Measurements from ENCODE around the gene RAP1GAP2.

Gene RAP1GAP2

DNA sequence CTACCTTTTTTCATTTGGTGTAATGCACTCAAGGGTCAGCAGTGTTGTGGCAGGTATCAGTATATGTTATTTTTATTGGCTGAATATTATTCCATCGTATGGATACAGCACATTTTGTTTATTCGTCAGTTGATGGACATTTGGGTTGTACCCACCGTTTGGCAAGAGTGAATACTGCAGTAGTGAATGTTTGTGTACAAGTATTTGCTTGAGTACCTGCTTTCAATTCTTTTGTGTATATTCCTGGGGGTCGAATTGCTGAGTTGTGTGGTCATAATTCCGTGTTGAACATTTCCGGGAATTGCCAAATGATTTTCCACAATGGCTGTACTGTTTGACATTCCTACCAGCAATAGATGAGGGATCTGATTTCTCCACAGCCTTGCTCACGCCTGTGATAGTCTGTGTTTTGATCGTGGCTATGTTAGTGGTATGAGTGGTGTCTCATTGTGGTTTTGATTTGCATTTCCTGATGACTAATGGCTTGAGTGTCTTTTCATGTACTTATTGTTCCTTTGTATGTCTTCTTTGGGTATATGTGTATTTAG, 158.7 kb downstream of the RAP1GAP2 start:
- TF ChIP-seq, protein P1, sequence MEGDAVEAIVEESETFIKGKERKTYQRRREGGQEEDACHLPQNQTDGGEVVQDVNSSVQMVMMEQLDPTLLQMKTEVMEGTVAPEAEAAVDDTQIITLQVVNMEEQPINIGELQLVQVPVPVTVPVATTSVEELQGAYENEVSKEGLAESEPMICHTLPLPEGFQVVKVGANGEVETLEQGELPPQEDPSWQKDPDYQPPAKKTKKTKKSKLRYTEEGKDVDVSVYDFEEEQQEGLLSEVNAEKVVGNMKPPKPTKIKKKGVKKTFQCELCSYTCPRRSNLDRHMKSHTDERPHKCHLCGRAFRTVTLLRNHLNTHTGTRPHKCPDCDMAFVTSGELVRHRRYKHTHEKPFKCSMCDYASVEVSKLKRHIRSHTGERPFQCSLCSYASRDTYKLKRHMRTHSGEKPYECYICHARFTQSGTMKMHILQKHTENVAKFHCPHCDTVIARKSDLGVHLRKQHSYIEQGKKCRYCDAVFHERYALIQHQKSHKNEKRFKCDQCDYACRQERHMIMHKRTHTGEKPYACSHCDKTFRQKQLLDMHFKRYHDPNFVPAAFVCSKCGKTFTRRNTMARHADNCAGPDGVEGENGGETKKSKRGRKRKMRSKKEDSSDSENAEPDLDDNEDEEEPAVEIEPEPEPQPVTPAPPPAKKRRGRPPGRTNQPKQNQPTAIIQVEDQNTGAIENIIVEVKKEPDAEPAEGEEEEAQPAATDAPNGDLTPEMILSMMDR (IDR thresholded peaks at IDR 0.05; ENCODE audit: low read depth, low read length): no peak
- Histone ChIP-seq H3K4me3 (ENCODE audit: low read depth, low read length) (no peak overlapping the region), H3K27ac (peak overlapping the region; percentile 67), H3K9me3 (ENCODE audit: severe bottlenecking) (no peaks in the 10 kb centered on the region), H3K36me3 (peaks cover 7% of the 10 kb centered on the region), H3K27me3 (ENCODE audit: insufficient read depth, low read depth, severe bottlenecking) (no peaks in the 10 kb centered on the region)
- no peak for DNase-seq

DNA sequence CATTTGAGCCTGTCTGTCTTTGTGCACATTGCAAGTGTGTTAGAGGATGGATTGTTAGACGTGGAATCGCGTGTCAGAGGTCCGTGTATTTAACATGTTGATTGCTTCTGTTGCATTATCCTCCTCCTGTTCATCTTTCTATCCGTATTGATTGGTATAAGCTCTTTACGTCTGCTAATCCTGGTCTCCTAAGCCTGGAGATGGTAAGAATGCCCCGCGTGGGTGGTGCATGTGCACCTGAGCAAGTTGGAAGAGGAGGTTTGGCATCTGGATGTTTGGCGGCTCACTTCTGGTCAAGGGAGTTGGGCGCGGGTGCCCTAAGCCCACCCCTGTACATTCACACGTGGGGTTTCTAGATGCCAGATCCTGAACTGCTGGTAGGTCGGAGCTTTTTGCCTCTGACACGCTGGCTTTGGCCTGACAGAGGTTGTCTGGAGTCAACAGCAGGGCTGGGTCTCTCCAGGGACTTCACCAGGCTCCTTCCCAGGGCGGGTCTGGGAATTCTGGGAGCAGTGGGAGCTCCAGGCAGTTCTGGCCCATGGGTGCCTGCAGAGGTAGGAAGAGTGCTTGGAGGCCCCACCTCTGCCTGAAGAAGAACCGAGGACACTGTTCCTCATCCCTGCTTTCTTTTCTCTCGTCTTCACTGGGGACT, 159.8 kb downstream of the RAP1GAP2 start:
- Histone ChIP-seq H3K27ac (peak overlapping the region; percentile 67), H3K4me3 (ENCODE audit: low read depth, low read length) (peak overlapping the region; percentile 8; the same call in 1 of the 2 replicates), H3K36me3 (peaks cover 10% of the 10 kb centered on the region), H3K9me3 (ENCODE audit: severe bottlenecking) (no peaks in the 10 kb centered on the region), H3K27me3 (ENCODE audit: insufficient read depth, low read depth, severe bottlenecking) (no peaks in the 10 kb centered on the region)
- peak; percentile 85 for DNase-seq
- TF ChIP-seq, protein P1 (IDR thresholded peaks at IDR 0.05; ENCODE audit: low read depth, low read length): no peak

DNA sequence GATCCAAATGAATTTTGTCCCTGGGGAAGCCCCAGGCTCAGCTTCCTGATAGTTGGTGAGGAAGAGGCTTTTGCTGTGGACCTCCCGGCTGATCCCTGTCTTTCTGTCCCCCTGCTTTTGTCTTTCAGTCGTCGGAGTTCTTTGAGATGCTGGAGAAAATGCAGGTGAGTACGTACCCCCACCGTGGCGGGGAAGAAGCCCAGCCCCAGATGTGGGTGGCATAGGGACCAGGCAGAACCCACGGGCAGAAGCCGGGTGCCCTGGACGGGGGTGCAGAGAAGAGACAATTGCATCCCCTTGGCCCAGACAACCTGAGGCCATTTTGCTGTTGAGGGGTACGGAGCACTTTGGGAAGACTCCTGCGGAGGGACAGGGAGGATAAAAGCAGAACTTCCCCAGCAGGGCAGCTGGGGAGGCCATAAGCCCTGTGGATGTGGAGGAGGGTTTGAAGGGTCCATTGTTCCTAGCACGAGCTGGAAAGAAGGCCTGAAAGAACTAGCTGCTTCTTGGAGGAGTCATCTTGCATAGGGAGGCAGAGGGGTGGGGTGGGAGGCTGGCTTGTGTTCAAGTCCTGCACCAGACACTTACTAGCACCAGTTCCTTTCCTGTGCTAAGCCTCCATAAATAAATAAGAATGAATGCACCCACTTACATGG, 161.5 kb downstream of the RAP1GAP2 start:
- no peak for DNase-seq
- TF ChIP-seq, protein P1 (IDR thresholded peaks at IDR 0.05; ENCODE audit: low read depth, low read length): no peak
- no peak overlapping the region for H3K27ac ChIP-seq

DNA sequence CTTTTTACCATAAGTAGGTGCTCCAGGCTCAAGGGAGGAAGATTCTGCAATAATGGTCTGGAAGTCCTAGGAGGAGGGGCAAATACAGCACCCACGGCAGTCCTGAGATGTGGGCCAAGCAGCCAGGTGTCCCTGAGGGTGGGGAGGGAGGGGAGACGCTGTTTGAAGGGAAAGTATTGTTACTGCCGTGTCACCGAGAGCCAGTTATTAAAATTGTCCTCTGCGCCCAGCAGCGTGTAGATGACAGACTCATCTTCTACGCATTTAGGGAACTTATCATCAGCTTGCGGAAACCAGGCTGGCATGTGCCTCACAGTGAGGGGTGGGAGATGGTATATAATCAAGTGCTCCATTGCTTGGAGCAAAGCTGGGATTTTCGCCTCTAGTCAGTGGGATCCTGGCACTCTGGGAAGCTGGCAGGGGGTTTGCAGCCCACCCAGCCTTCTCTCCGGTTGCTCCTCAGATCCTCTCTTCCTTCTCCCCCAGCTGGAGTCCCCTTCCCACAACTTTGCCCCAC, 162.5 kb downstream of the RAP1GAP2 start:
- peaks cover 6% of the 10 kb centered on the region for H3K36me3 ChIP-seq
- no peak overlapping the region for H3K4me3 ChIP-seq (ENCODE audit: low read depth, low read length)
- DNase-seq: no peak
- TF ChIP-seq, protein P1 (IDR thresholded peaks at IDR 0.05; ENCODE audit: low read depth, low read length): no peak
- no peaks in the 10 kb centered on the region for H3K9me3 ChIP-seq (ENCODE audit: severe bottlenecking)
- no peaks in the 10 kb centered on the region for H3K27me3 ChIP-seq (ENCODE audit: insufficient read depth, low read depth, severe bottlenecking)
- peak overlapping the region; percentile 27 for H3K27ac ChIP-seq

More for the DNA sequence above, 161.5 kb downstream of the RAP1GAP2 start:
- H3K36me3 ChIP-seq: peaks cover 6% of the 10 kb centered on the region
- no peaks in the 10 kb centered on the region for H3K9me3 ChIP-seq (ENCODE audit: severe bottlenecking)
- H3K4me3 ChIP-seq (ENCODE audit: low read depth, low read length): no peak overlapping the region
- H3K27me3 ChIP-seq (ENCODE audit: insufficient read depth, low read depth, severe bottlenecking): no peaks in the 10 kb centered on the region

DNA sequence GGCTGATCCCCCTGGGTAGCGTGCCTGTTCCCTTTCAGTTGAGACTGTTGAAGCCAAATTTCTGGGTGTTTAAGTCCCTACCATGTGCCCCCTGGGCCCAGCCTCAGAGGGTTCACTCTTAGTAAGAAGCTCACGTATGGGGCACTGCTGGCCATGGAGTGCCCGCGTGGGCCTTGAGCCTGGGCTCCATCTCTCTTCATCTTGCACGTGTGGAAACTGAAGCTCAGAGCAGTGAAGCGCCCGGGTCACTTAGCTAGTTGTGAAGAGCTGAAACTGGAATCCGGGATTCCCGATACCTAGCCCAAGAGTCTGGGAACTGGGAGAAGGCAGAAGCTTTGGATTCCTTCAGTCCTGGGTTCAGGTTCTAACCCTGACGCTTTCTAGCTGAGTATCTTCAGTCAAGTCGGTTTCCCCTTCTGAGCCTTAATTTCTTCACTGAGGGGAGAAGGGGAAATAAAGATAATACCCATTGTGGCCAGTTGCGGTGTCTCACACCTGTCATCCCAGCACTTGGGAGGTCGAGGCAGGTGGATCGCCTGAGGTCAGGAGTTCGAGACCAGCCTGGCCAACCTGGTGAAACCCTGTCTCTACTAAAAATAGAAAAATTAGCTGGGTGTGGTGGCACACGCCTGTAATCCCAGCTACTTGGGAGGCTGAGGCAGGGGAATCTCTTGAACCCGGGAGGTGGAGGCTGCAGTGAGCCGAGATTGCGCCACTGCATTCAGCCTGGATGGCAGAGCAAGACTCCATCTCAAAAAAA, 163.3 kb downstream of the RAP1GAP2 start:
- TF ChIP-seq, protein P1 (IDR thresholded peaks at IDR 0.05; ENCODE audit: low read depth, low read length): no peak
- peaks cover 6% of the 10 kb centered on the region for H3K36me3 ChIP-seq

More for the DNA sequence above, 163.3 kb downstream of the RAP1GAP2 start:
- no peaks in the 10 kb centered on the region for H3K27me3 ChIP-seq (ENCODE audit: insufficient read depth, low read depth, severe bottlenecking)
- H3K4me3 ChIP-seq (ENCODE audit: low read depth, low read length): no peak overlapping the region
- no peaks in the 10 kb centered on the region for H3K9me3 ChIP-seq (ENCODE audit: severe bottlenecking)
- DNase-seq: no peak
- H3K27ac ChIP-seq: peak overlapping the region; percentile 38
